ENCODE data around the gene SNX3.
"Not testable (repeated sequence)": the region's sequence is repeated elsewhere in the genome, so short reads cannot be mapped to it uniquely, and the experiment has no call there.

SNX3 gene

DNA sequence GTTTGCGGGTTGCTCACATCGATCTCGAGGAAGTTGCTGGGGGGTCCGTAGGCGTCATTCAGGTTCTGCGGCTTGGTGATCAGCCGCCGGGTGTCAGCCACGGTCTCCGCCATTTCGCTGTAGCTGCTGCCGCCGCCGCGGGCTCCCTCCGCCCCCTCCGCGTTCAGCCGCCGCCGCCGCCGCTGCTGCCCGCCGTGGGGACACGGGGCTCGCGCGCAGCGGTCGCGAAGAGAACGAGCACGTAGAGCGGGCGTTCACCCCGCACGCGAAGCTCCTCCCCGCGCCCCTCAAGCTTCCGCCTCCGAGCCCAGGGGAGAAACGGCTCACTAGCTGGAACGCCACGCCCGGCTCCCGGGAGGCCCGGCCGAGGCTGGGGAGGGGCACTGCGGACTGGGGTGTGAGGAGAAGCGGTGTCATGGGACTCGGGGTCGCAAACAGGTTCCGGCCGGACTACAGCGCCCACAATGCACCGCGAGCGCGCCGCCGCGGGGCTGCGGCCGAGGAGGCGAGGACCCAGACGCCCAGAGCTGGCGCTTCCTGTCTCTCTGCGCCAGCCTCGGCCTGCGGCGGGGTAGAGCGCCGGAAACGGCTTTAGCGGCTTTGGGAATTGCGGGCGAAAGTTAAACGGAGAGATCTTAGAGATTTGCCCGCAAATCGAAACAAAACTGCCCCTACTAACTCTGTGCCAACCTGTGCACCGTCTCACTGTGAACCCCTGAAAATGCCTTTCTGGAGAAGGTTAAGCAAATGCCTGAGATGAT lies at the start of gene SNX3:
SNX3 (minus strand) TSS at position 232 of the 761 bp plus-strand sequence; CDS start at position 113, 119 bp downstream.
- Mint-ChIP-seq H3K27ac (peak within 1 kb of the TSS; percentile 92 to 99), H3K4me1 (peaks cover 30% of the 10 kb centered on the region), H3K27me3 (no peaks in the 10 kb centered on the region), H3K4me3 (peak within 1 kb of the TSS; percentile 85 to 91), H3K9me3 (no peaks in the 10 kb centered on the region)
- ATAC-seq: peak; percentile 95
- peak; percentile 90 to 94 for DNase-seq

DNA sequence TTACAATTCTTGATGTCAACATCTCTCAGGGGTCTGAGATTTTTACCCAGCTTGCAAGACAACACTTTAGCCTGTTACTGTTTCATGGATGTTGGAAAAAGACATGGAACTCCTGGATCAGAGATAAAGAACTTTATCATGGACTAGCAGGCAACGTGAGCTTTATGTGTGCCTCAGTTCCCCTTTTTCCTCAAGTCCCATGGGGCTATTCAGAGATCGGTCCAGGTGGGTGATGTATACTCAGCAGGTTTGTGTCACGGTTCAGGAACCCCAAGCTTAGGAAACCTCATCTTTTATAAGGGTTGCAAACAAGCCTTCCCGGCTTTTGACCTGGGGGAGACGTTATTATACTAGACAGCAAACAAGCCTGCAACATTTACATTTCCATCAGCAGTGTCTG lies 49.0 kb upstream of the SNX3 start:
- Mint-ChIP-seq H3K4me1 (no peaks in the 10 kb centered on the region), H3K27ac (no peak overlapping the region), H3K4me3 (no peak overlapping the region), H3K9me3 (no peaks in the 10 kb centered on the region), H3K27me3 (no peaks in the 10 kb centered on the region)
- no peak for DNase-seq
- no peak for ATAC-seq

DNA sequence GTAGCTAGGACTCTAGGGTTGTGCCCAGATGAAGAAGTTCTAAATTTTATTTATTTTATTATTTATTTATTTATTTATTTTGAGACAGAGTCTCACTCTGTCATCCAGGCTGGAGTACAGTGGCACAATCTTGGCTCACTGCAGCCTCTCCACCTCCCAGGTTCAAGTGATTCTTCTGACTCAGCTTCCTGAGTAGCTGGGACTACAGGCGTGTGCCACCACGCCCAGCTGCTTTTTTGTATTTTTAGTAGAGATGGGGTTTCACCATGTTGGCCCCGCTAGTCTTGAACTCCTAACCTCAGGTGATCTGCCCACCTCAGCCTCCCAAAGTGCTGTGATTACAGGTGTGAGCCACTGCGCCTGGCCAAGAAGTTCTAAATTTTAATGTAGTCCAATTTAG lies 47.8 kb upstream of the SNX3 start:
- H3K9me3 Mint-ChIP-seq, H3K27ac Mint-ChIP-seq, H3K4me1 Mint-ChIP-seq, H3K4me3 Mint-ChIP-seq, DNase-seq, ATAC-seq, H3K27me3 Mint-ChIP-seq: not testable (repeated sequence)

- ATAC-seq (no peak), DNase-seq (no peak)
- no peak overlapping the region for H3K4me3 Mint-ChIP-seq
- no peak overlapping the region for H3K27ac Mint-ChIP-seq
- no peaks in the 10 kb centered on the region for H3K9me3 Mint-ChIP-seq
- H3K27me3 Mint-ChIP-seq: no peaks in the 10 kb centered on the region
- peaks cover 2% of the 10 kb centered on the region for H3K4me1 Mint-ChIP-seq
Measured at GRCh38 chr6:108304646-108305045, 43.8 kb upstream of the SNX3 start.

DNA sequence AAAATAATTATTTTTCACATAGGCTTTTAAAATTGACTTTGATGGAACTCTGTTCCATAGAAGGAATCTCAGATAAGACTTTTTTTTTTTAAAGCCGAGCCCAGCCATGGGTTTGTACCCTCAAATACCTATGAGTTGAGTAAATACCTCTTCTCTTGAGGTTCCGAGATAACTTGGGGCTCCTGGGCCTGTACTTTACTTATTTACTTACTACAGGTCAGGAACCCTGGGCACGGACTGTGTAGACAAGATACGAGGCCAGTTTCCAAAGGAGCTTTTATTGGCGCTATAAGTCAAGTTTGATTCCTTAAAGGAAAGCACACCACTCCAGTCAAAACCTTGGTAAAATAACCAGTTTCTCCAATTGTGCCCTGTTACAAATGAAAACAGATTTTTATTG lies 41.5 kb upstream of the SNX3 start:
- no peak for DNase-seq
- no peak for ATAC-seq
- H3K4me1 Mint-ChIP-seq: peaks cover 15% of the 10 kb centered on the region
- no peak overlapping the region for H3K4me3 Mint-ChIP-seq
- H3K9me3 Mint-ChIP-seq: no peaks in the 10 kb centered on the region
- H3K27me3 Mint-ChIP-seq: no peaks in the 10 kb centered on the region
- H3K27ac Mint-ChIP-seq: no peak overlapping the region

DNA sequence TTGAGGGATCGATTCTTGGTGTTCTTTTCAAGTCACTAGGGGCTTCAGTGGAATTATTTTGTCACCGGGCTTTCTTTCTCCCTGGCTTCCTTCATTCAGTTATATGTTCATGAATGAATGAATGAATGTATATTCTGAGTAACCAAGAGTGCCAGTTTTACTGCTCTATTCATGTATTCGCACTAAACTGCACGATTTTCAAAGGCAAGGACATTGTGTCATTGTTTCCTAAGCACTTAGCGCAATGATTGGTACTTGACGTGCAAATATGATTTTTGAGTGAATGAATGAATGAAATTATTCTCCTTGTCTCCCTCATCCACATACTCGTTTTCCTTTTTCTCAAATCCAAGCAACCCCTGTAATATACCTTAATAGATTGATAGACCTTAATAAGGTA lies 34.8 kb upstream of the SNX3 start:
- no peaks in the 10 kb centered on the region for H3K9me3 Mint-ChIP-seq
- H3K4me3 Mint-ChIP-seq: peak overlapping the region; percentile 98 to 99
- H3K27ac Mint-ChIP-seq: peak overlapping the region; percentile 99 to 100
- no peaks in the 10 kb centered on the region for H3K27me3 Mint-ChIP-seq
- H3K4me1 Mint-ChIP-seq: peaks cover 23% of the 10 kb centered on the region
- DNase-seq (no peak), ATAC-seq (no peak)

DNA sequence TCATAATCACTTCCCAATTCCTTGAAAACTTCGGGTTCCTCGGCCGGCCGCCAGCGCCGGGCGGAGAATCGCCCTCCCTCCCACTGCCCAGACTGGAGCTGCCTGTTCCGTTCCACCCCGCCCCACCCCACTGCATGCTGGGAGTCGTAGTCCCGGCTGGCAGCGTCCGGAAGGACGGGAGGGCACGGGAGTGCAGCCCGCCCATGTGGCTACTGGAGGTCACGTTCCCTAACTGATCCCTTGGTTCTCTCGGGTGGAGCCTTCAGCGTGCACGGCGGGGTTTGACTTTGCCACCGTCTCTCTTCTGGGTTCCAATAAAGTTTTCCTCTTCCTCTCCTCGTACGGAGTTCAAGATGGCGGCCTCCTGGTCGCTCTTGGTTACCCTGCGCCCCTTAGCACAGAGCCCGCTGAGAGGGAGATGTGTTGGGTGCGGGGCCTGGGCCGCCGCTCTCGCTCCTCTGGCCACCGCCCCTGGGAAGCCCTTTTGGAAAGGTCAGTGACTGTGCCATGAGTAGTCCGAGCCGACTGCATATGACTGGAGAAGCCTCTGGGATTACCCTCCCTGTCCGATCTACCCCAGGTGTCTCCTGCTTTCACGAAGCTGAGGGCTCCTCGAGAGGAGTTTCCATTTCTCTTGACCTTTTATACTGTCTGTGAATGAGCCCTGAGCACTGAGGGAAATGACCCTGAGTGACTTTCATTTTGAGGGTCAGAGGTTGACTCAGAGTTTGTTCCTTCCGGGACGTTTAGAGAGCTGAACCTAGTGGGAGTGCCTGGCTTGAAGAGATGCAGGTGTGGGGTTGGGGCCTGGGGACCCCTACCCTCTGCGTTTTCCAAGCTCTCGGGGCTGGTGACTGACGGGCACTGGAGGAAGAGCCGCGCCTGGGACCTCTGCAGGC lies 34.1 kb upstream of the SNX3 start, which contains the start of gene AFG1L:
AFG1L (plus strand) TSS at position 328 of the 899 bp plus-strand sequence; CDS start at position 354, 26 bp downstream.
- DNase-seq (peak; percentile 84 to 87), ATAC-seq (peak; percentile 93)
- no peaks in the 10 kb centered on the region for H3K27me3 Mint-ChIP-seq
- peaks cover 23% of the 10 kb centered on the region for H3K4me1 Mint-ChIP-seq
- H3K27ac Mint-ChIP-seq: peak within 1 kb of the TSS; percentile 99 to 100
- peak within 1 kb of the TSS; percentile 98 to 99 for H3K4me3 Mint-ChIP-seq
- no peaks in the 10 kb centered on the region for H3K9me3 Mint-ChIP-seq

DNA sequence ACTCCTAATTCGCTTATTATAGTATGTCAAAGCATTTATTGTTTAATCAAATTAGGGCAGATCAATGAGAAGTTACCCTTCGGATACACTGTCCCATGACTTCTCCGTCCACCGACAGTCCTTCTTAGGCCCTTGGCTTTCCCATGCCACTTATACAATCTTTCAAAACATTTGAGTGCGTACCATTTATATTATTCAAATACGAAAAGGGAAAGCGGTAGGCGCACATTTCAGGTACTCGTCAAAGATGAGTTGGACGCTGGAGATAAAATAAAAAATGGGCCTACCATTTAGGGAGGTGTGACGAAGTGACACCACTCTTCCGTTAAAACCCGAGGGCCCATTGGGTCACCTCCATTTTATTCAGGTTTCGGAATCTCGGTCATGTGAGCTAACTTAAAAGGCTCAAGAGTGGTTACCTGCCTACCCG lies 33.5 kb upstream of the SNX3 start:
- Mint-ChIP-seq H3K4me3 (peak overlapping the region; percentile 98 to 99), H3K27me3 (no peaks in the 10 kb centered on the region), H3K27ac (peak overlapping the region; percentile 99 to 100), H3K4me1 (peaks cover 18% of the 10 kb centered on the region), H3K9me3 (no peaks in the 10 kb centered on the region)
- ATAC-seq (peak; percentile 67), DNase-seq (no peak)

DNA sequence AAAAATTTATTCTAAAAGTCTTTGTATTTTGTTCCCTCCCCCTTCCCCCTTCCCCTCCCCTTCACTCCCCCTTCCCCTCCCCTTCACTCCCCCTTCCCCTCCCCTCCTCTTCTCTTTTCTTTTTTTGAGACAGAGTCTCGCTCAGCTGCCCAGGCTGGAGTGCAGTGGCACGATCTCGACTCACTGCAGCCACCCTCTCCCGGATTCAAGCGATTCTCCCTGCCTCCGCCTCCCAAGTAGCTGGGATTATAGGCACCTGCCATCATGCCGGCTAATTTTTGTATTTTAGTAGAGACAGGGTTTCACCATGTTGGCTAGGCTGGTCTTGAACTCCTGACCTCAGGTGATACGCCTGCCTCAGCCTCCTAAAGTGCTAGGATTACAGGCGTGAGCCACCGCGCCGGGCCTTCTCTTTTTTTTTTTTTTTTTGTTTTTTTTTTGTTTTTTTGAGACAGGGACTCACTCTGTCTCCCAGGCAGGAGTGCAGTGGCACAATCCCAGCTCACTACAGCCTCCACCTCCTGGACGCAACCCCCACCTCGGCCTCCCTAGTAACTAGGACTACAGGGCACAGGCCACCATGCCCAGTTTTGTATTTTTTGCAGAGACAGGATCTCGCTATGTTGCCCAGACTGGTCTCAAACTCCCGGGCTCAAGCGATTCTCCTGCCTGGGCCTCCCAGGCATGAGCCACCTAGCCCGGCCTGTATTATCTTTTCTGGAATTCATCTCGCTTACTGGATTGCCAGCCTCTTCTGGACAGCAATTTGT lies 32.9 kb upstream of the SNX3 start:
- Mint-ChIP-seq H3K27me3 (no peaks in the 10 kb centered on the region), H3K9me3 (no peaks in the 10 kb centered on the region), H3K4me1 (peaks cover 14% of the 10 kb centered on the region), H3K27ac (peak overlapping the region; percentile 99 to 100), H3K4me3 (peak overlapping the region; percentile 98 to 99)
- no peak for ATAC-seq
- DNase-seq: no peak

- peaks cover 16% of the 10 kb centered on the region for H3K4me1 Mint-ChIP-seq
- not testable (repeated sequence) for DNase-seq, H3K9me3 Mint-ChIP-seq, H3K27me3 Mint-ChIP-seq, H3K27ac Mint-ChIP-seq, H3K4me3 Mint-ChIP-seq, ATAC-seq
Measured at GRCh38 chr6:108292561-108292960, 31.7 kb upstream of the SNX3 start.

DNA sequence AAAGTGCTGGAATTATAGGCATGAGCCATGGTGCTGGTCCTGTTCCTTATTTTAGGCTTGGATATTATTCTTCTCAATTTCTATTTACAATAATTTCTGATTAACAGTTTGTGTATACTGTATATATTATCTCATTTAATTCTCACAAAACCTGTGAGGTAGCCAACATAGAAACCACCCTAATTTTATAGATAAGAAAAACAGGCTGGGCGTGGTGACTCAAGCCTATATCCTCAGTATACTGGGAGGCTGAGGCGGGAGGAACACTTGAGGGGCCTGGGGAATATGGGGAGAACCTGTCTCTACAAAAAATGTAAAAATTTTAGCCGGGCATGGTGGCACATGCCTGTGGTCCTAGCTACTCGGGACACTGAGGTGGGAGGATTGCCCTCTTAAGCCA lies 30.3 kb upstream of the SNX3 start:
- Mint-ChIP-seq H3K9me3 (no peaks in the 10 kb centered on the region), H3K4me1 (peaks cover 31% of the 10 kb centered on the region), H3K4me3 (no peak overlapping the region), H3K27me3 (no peaks in the 10 kb centered on the region), H3K27ac (no peak overlapping the region)
- ATAC-seq (no peak), DNase-seq (no peak)

DNA sequence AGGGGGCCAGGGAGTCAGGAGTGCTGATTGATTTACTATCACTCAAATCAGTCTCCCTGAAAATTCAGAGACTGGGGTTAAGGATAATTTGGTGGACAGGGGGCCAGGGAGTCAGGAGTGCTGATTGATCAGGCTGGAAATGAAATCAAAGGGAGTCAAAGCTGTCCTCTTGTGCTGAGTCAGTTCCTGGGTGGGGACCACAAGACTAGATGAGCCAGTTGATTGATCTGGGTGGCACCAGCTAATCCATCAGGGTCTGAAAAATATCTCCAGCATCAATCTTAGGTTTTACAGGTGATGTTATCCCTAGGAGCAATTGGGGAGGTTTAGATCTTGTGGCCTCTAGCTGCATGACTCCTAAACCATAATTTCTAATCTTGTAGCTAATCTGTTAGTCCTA lies 27.9 kb upstream of the SNX3 start:
- no peak for ATAC-seq
- DNase-seq: no peak
- H3K4me1 Mint-ChIP-seq: peaks cover 27% of the 10 kb centered on the region
- no peak overlapping the region for H3K4me3 Mint-ChIP-seq
- no peaks in the 10 kb centered on the region for H3K9me3 Mint-ChIP-seq
- peak overlapping the region in 1 of 2 donors; percentile 15 for H3K27ac Mint-ChIP-seq
- H3K27me3 Mint-ChIP-seq: no peaks in the 10 kb centered on the region

- Mint-ChIP-seq H3K27ac (no peak overlapping the region), H3K9me3 (no peaks in the 10 kb centered on the region), H3K27me3 (no peaks in the 10 kb centered on the region), H3K4me3 (no peak overlapping the region), H3K4me1 (peaks cover 25% of the 10 kb centered on the region)
- ATAC-seq: no peak
- DNase-seq: no peak
Measured at GRCh38 chr6:108287373-108287772, 26.5 kb upstream of the SNX3 start.

DNA sequence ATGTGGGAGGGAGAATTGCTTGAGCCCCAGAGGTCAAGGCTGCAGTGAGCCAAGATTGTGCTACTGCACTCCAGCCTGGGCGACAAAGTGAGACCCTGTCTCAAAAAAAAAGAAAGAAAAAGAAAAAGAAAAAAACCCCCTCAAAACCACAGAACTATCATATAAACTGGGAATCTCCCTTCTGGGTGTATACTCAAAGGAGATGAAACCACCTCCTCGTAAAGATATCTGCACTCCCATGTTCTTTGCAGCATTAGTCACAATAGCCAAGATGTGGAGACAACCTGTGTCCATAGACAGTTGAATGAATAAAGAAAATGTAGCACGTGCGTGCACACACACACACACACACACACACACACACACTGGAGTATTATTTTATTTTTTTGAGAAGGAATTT lies 25.5 kb upstream of the SNX3 start:
- no peak overlapping the region for H3K27ac Mint-ChIP-seq
- H3K4me3 Mint-ChIP-seq: no peak overlapping the region
- H3K4me1 Mint-ChIP-seq: peaks cover 25% of the 10 kb centered on the region
- no peaks in the 10 kb centered on the region for H3K9me3 Mint-ChIP-seq
- ATAC-seq (peak; percentile 61), DNase-seq (no peak)
- H3K27me3 Mint-ChIP-seq: no peaks in the 10 kb centered on the region

DNA sequence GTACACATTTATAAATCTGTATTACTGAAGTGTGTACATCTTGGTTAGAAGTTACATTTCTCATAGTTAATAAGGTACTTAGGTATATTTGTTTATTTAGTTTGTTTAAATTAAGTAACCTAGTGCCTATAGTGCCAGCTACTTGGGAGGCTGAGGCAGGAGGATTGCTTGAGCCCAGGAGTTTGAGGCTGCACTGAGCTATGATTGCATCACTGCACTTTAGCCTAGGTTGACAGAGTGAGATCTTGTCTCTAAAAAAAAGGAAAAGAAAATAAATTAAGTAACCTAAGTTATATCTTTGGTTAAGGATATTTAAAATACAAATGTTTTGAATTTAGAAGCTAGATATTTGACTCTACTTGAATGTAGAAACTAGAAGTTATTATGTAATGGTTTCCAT lies 24.5 kb upstream of the SNX3 start:
- ATAC-seq: no peak
- DNase-seq: no peak
- H3K4me1 Mint-ChIP-seq: peaks cover 25% of the 10 kb centered on the region
- no peak overlapping the region for H3K4me3 Mint-ChIP-seq
- no peaks in the 10 kb centered on the region for H3K27me3 Mint-ChIP-seq
- no peak overlapping the region for H3K27ac Mint-ChIP-seq
- H3K9me3 Mint-ChIP-seq: no peaks in the 10 kb centered on the region
